Activated T-helper 2 cell treated with anti-CD3 and anti-CD28 coated beads, Interferon-gamma antibody, Interleukin-2, Interleukin-4, amounts not matched to agents 10 μg/mL and 5 μg/mL and 100 μg/mL, durations not matched to agents 14 hours and 24 hours and 36 hours (primary cell): ENCODE results near the gene SALL1. TPM values are rescaled to one million over a fixed set of nuclear protein-coding genes. Genes with fewer than 3 reads are reported as not detected.

Experiments used
- DNase-seq: peaks from one replicate; pipeline ENCODE4 v3.0.0; 2021; ENCODE audit warnings: low spot score
- H3K27ac Mint-ChIP-seq: one replicate; pipeline ENCODE4 v1.8.0; 2021; ENCODE audit warnings: mixed read lengths
- H3K27me3 Mint-ChIP-seq: one replicate; pipeline ENCODE4 v1.8.0; 2021; ENCODE audit warnings: low read depth, mixed read lengths
- H3K36me3 Mint-ChIP-seq: one replicate; pipeline ENCODE4 v1.8.0; 2021; ENCODE audit warnings: low read depth, mixed read lengths
- H3K4me1 Mint-ChIP-seq: one replicate; pipeline ENCODE4 v1.8.0; 2021; ENCODE audit warnings: low read depth, mixed read lengths
- H3K4me3 Mint-ChIP-seq: one replicate; pipeline ENCODE4 v1.8.0; 2021; ENCODE audit warnings: low read depth, mild to moderate bottlenecking, moderate library complexity, mixed read lengths
- H3K9me3 Mint-ChIP-seq: one replicate; pipeline ENCODE4 v1.8.0; 2021; ENCODE audit warnings: mixed read lengths
- intact Hi-C: fragments of 100-400 bp; cut with micrococcal nuclease; formaldehyde crosslinking; loops from one replicate; pipeline ENCODE4 v1.15.1; 2023
- total RNA-seq: library from RNA; stranded (reverse); gene quantifications from 2 replicates; pipeline ENCODE4 v1.2.3, GENCODE V29; 2022

The SALL1 gene
- total RNA-seq, 1 donor from 2014 or later = not detected

GRCh38 chr16:51112323-51112722 lies 38.7 kb downstream of the SALL1 start:
- Mint-ChIP-seq H3K9me3 (no peaks in the 10 kb centered on the region), H3K4me3 (no peak overlapping the region), H3K4me1 (no peaks in the 10 kb centered on the region), H3K36me3 (no peaks in the 10 kb centered on the region), H3K27ac (no peak overlapping the region), H3K27me3 (peaks cover 45% of the 10 kb centered on the region)
- intact Hi-C loops = no loop called here
- no peak for DNase-seq

- Mint-ChIP-seq H3K4me1 (no peaks in the 10 kb centered on the region), H3K27me3 (peaks cover 45% of the 10 kb centered on the region), H3K9me3 (no peaks in the 10 kb centered on the region), H3K36me3 (no peaks in the 10 kb centered on the region), H3K27ac (no peak overlapping the region), H3K4me3 (no peak overlapping the region)
- DNase-seq = no peak
- intact Hi-C loops = no loop called here
These were observed 39.3 kb downstream of the SALL1 start for GRCh38 chr16:51111759-51112158.

GRCh38 chr16:51110700-51111157 lies 40.3 kb downstream of the SALL1 start:
- no peak overlapping the region for H3K27ac Mint-ChIP-seq
- intact Hi-C loops = no loop called here
- H3K36me3 Mint-ChIP-seq = no peaks in the 10 kb centered on the region
- DNase-seq = no peak
- H3K4me1 Mint-ChIP-seq = no peaks in the 10 kb centered on the region
- peaks cover 43% of the 10 kb centered on the region for H3K27me3 Mint-ChIP-seq
- H3K4me3 Mint-ChIP-seq = no peak overlapping the region
- H3K9me3 Mint-ChIP-seq = no peaks in the 10 kb centered on the region

GRCh38 chr16:51109173-51109572 lies 41.9 kb downstream of the SALL1 start:
- no peak for DNase-seq
- no peak overlapping the region for H3K4me3 Mint-ChIP-seq
- H3K27ac Mint-ChIP-seq = no peak overlapping the region
- peaks cover 28% of the 10 kb centered on the region for H3K27me3 Mint-ChIP-seq
- no peaks in the 10 kb centered on the region for H3K36me3 Mint-ChIP-seq
- no peaks in the 10 kb centered on the region for H3K4me1 Mint-ChIP-seq
- no peaks in the 10 kb centered on the region for H3K9me3 Mint-ChIP-seq
- intact Hi-C loops = no loop called here

- intact Hi-C loops = no loop called here
- no peak overlapping the region for H3K27ac Mint-ChIP-seq
- H3K4me3 Mint-ChIP-seq = no peak overlapping the region
- DNase-seq = no peak
- H3K9me3 Mint-ChIP-seq = no peaks in the 10 kb centered on the region
- H3K27me3 Mint-ChIP-seq = peaks cover 16% of the 10 kb centered on the region
- no peaks in the 10 kb centered on the region for H3K36me3 Mint-ChIP-seq
- no peaks in the 10 kb centered on the region for H3K4me1 Mint-ChIP-seq
These were observed 43.3 kb downstream of the SALL1 start for GRCh38 chr16:51107742-51108141.

- peaks cover 6% of the 10 kb centered on the region for H3K27me3 Mint-ChIP-seq
- H3K4me3 Mint-ChIP-seq = no peak overlapping the region
- no peak for DNase-seq
- H3K36me3 Mint-ChIP-seq = no peaks in the 10 kb centered on the region
- intact Hi-C loops = no loop called here
- H3K4me1 Mint-ChIP-seq = no peaks in the 10 kb centered on the region
- no peak overlapping the region for H3K27ac Mint-ChIP-seq
- no peaks in the 10 kb centered on the region for H3K9me3 Mint-ChIP-seq
These were observed 44.5 kb downstream of the SALL1 start for GRCh38 chr16:51106535-51106934.

- H3K4me1 Mint-ChIP-seq = no peaks in the 10 kb centered on the region
- no peak overlapping the region for H3K27ac Mint-ChIP-seq
- intact Hi-C loops = no loop called here
These were observed 47.5 kb downstream of the SALL1 start for GRCh38 chr16:51103590-51103989.

GRCh38 chr16:51097729-51098128 lies 53.3 kb downstream of the SALL1 start:
- intact Hi-C loops = no loop called here
- H3K4me1 Mint-ChIP-seq = no peaks in the 10 kb centered on the region
- no peaks in the 10 kb centered on the region for H3K36me3 Mint-ChIP-seq
- no peak overlapping the region for H3K4me3 Mint-ChIP-seq
- DNase-seq = no peak
- H3K27ac Mint-ChIP-seq = no peak overlapping the region
- H3K9me3 Mint-ChIP-seq = no peaks in the 10 kb centered on the region
- no peaks in the 10 kb centered on the region for H3K27me3 Mint-ChIP-seq

More at GRCh38 chr16:51103590-51103989, 47.5 kb downstream of the SALL1 start:
- H3K4me3 Mint-ChIP-seq = no peak overlapping the region
- no peaks in the 10 kb centered on the region for H3K36me3 Mint-ChIP-seq
- DNase-seq = no peak
- H3K27me3 Mint-ChIP-seq = no peaks in the 10 kb centered on the region
- H3K9me3 Mint-ChIP-seq = no peaks in the 10 kb centered on the region

- Mint-ChIP-seq H3K4me3 (no peak overlapping the region), H3K27ac (no peak overlapping the region), H3K9me3 (no peaks in the 10 kb centered on the region), H3K4me1 (no peaks in the 10 kb centered on the region), H3K27me3 (no peaks in the 10 kb centered on the region), H3K36me3 (no peaks in the 10 kb centered on the region)
- DNase-seq = no peak
- intact Hi-C loops = no loop called here
These were observed 55.0 kb downstream of the SALL1 start for GRCh38 chr16:51095890-51096626.

GRCh38 chr16:51095084-51095881 lies 55.8 kb downstream of the SALL1 start:
- no peak for DNase-seq
- Mint-ChIP-seq H3K27me3 (no peaks in the 10 kb centered on the region), H3K4me1 (no peaks in the 10 kb centered on the region), H3K27ac (no peak overlapping the region), H3K36me3 (no peaks in the 10 kb centered on the region), H3K4me3 (no peak overlapping the region), H3K9me3 (no peaks in the 10 kb centered on the region)
- intact Hi-C loops = no loop called here

GRCh38 chr16:51093726-51094280 lies 57.3 kb downstream of the SALL1 start:
- Mint-ChIP-seq H3K4me3 (no peak overlapping the region), H3K4me1 (no peaks in the 10 kb centered on the region), H3K9me3 (no peaks in the 10 kb centered on the region), H3K27me3 (no peaks in the 10 kb centered on the region), H3K36me3 (no peaks in the 10 kb centered on the region), H3K27ac (no peak overlapping the region)
- DNase-seq = no peak
- intact Hi-C loops = no loop called here
